H1 (cell line): ENCODE data around the gene CEP89. TPM values are rescaled to one million over a fixed set of nuclear protein-coding genes. Genes with fewer than 3 reads are reported as not detected.

Source experiments
- CTCF ChIA-PET: fragments of 300-600 bp; sonication (Branson Sonifier 250); formaldehyde crosslinking; loops from one replicate; lab custom pipeline; 2021; ENCODE audit not compliant: partially characterized antibody; lab: Charles Lee
- POLR2A ChIA-PET: fragments of 300-600 bp; sonication (Branson Sonifier 250); formaldehyde crosslinking; loops from one replicate; lab custom pipeline; 2021; ENCODE audit warnings: inconsistent platforms; ENCODE audit not compliant: partially characterized antibody; lab: Charles Lee
- DNase-seq, 2 experiments: peaks; one replicate each; pipeline versions ENCODE4 v3.0.0 to v3.0.0-alpha.2; 2010 to 2022; ENCODE audit warnings: low spot score in 2 of 2, low read depth in 1 of 2, mixed read lengths in 1 of 2
- FAIRE-seq: peaks from 2 replicates; lab custom pipeline; 2011; peaks lifted over from hg19 to GRCh38; lab: Jason Lieb, UNC
- H2AFZ ChIP-seq: 2 replicates; pipeline ENCODE4 v1.8.1; 2012; ENCODE audit warnings: low read length, inconsistent platforms
- H2AK5ac ChIP-seq: 2 replicates; pipeline ENCODE4 v1.6.1; 2013; ENCODE audit warnings: low read depth, low read length
- H2BK120ac ChIP-seq: replicated peaks from 2 replicates; pipeline ENCODE3; 2013; ENCODE audit warnings: low read depth, low read length, inconsistent platforms
- H2BK12ac ChIP-seq: 2 replicates; pipeline ENCODE4 v1.6.1; 2013; ENCODE audit warnings: low read depth, low read length
- H2BK15ac ChIP-seq: 2 replicates; pipeline ENCODE4 v1.6.1; 2013; ENCODE audit warnings: low read length
- H2BK20ac ChIP-seq: 2 replicates; pipeline ENCODE4 v1.6.1; 2013; ENCODE audit warnings: low read length
- H2BK5ac ChIP-seq: 2 replicates; pipeline ENCODE4 v1.6.1; 2013; ENCODE audit warnings: low read depth, low read length
- H3K14ac ChIP-seq: 2 replicates; pipeline ENCODE4 v1.6.1; 2013; ENCODE audit warnings: inconsistent platforms; ENCODE audit not compliant: insufficient read length
- H3K18ac ChIP-seq: 2 replicates; pipeline ENCODE4 v1.6.1; 2013; ENCODE audit warnings: low read length; ENCODE audit errors: extremely low read depth
- H3K23ac ChIP-seq: 2 replicates; pipeline ENCODE4 v1.6.1; 2013; ENCODE audit warnings: inconsistent platforms; ENCODE audit not compliant: insufficient read length
- H3K23me2 ChIP-seq: 2 replicates; pipeline ENCODE4 v1.6.1; 2013; ENCODE audit warnings: low read depth, low read length
- H3K27ac ChIP-seq: 2 replicates; pipeline ENCODE4 v1.6.1; 2011; ENCODE audit warnings: low read depth, low read length, inconsistent platforms
- H3K27me3 ChIP-seq, 4 experiments: replicated peaks in 1 of 4; 1 replicate in 1 of 4; 2 replicates in 3 of 4; pipeline versions ENCODE4 v1.6.1 to v1.8.1; 2011 to 2013; ENCODE audit warnings: low read length in 3 of 4, mild to moderate bottlenecking in 3 of 4, inconsistent platforms in 2 of 4, mixed read lengths in 2 of 4, moderate library complexity in 1 of 4; ENCODE audit not compliant: control insufficient read depth in 3 of 4, insufficient read depth in 3 of 4; ENCODE audit errors: extremely low read depth in 1 of 4
- H3K36me3 ChIP-seq, 4 experiments: 2 replicates each; pipeline versions ENCODE4 v1.6.1 to v1.8.1; 2011 to 2013; ENCODE audit warnings: mild to moderate bottlenecking in 4 of 4, low read length in 3 of 4, moderate library complexity in 2 of 4, control low read depth in 1 of 4, inconsistent platforms in 1 of 4; ENCODE audit not compliant: insufficient read depth in 4 of 4, control insufficient read depth in 2 of 4
- H3K4ac ChIP-seq: replicated peaks from 2 replicates; pipeline ENCODE3; 2013; ENCODE audit warnings: low read length, low read depth, mixed read lengths, inconsistent platforms; ENCODE audit not compliant: insufficient read length
- H3K4me1 ChIP-seq, 4 experiments: replicated peaks in 1 of 4; 1 replicate in 1 of 4; 2 replicates in 3 of 4; pipeline versions ENCODE4 v1.6.1 to v1.8.1; 2011 to 2013; ENCODE audit warnings: low read length in 3 of 4, inconsistent platforms in 2 of 4, mixed read lengths in 1 of 4; ENCODE audit not compliant: insufficient read depth in 4 of 4, control insufficient read depth in 3 of 4
- H3K4me2 ChIP-seq, 2 experiments: 2 replicates each; pipeline versions ENCODE4 v1.6.1 to v1.8.1; 2011 to 2013; ENCODE audit warnings: low read depth in 2 of 2, low read length in 2 of 2, control low read depth in 1 of 2, inconsistent platforms in 1 of 2, mild to moderate bottlenecking in 1 of 2; ENCODE audit not compliant: insufficient read depth in 1 of 2
- H3K4me3 ChIP-seq, 4 experiments: fragments of 200-600, 300-600 bp in 1 of 4; sonication (generic), shearing (Covaris generic), sonication (Bioruptor Twin) in 1 of 4; 2 replicates each; pipeline versions ENCODE4 v1.5.1 to v1.8.1; 2011 to 2016; ENCODE audit warnings: low read length in 4 of 4, low read depth in 3 of 4, control low read depth in 2 of 4, inconsistent platforms in 2 of 4, mild to moderate bottlenecking in 2 of 4, mixed read lengths in 1 of 4, moderate library complexity in 1 of 4; ENCODE audit not compliant: insufficient read depth in 2 of 4; ENCODE audit errors: extremely low read depth in 1 of 4
- H3K56ac ChIP-seq: replicated peaks from 2 replicates; pipeline ENCODE3; 2013; ENCODE audit warnings: low read depth, mild to moderate bottlenecking, mixed read lengths, low read length, inconsistent platforms; ENCODE audit not compliant: insufficient read length
- H3K79me1 ChIP-seq: 2 replicates; pipeline ENCODE4 v1.6.1; 2013; ENCODE audit warnings: low read depth, low read length, control low read depth
- H3K79me2 ChIP-seq, 2 experiments: 2 replicates each; pipeline versions ENCODE4 v1.6.1 to v1.8.1; 2012 to 2013; ENCODE audit warnings: low read length in 2 of 2, mild to moderate bottlenecking in 2 of 2, inconsistent platforms in 1 of 2; ENCODE audit not compliant: insufficient read depth in 2 of 2, control insufficient read depth in 1 of 2
- H3K9ac ChIP-seq, 4 experiments: replicated peaks in 1 of 4; 1 replicate in 1 of 4; 2 replicates in 3 of 4; pipeline versions ENCODE4 v1.6.1 to v1.8.1; 2011 to 2013; ENCODE audit warnings: low read depth in 3 of 4, low read length in 3 of 4, control low read depth in 2 of 4, mild to moderate bottlenecking in 2 of 4, moderate library complexity in 2 of 4, inconsistent platforms in 1 of 4; ENCODE audit errors: extremely low read depth in 1 of 4
- H3K9me3 ChIP-seq, 2 experiments: 2 replicates each; pipeline versions ENCODE4 v1.6.1 to v1.8.1; 2012 to 2013; ENCODE audit warnings: mild to moderate bottlenecking in 2 of 2, moderate library complexity in 2 of 2, control low read depth in 1 of 2, inconsistent platforms in 1 of 2, low read depth in 1 of 2, low read length in 1 of 2, mixed read lengths in 1 of 2; ENCODE audit not compliant: insufficient read depth in 2 of 2
- H4K20me1 ChIP-seq, 2 experiments: replicated peaks in 1 of 2; 2 replicates each; pipeline versions ENCODE3 to v1.8.1; 2011 to 2013; ENCODE audit warnings: inconsistent platforms in 2 of 2, low read length in 2 of 2, mild to moderate bottlenecking in 1 of 2; ENCODE audit not compliant: insufficient read depth in 2 of 2, control insufficient read depth in 1 of 2
- H4K5ac ChIP-seq: 2 replicates; pipeline ENCODE4 v1.6.1; 2013; ENCODE audit warnings: low read length, low read depth, mixed read lengths, inconsistent platforms; ENCODE audit not compliant: insufficient read length
- H4K8ac ChIP-seq: 2 replicates; pipeline ENCODE4 v1.8.0; 2013; ENCODE audit warnings: mild to moderate bottlenecking, moderate library complexity, low read length, inconsistent platforms; ENCODE audit not compliant: insufficient read depth; ENCODE audit errors: extremely low read depth
- H4K91ac ChIP-seq: replicated peaks from 2 replicates; pipeline ENCODE3; 2013; ENCODE audit warnings: low read length, mixed read lengths, inconsistent platforms; ENCODE audit not compliant: insufficient read length
- ASH2L ChIP-seq: fragments of 200-600, 300-600 bp; sonication (generic); IDR thresholded peaks from one replicate; pipeline ENCODE4 v1.7.1; 2017; ENCODE audit warnings: low read length
- CEBPB ChIP-seq: IDR thresholded peaks from 2 replicates; pipeline ENCODE4 v1.6.1; 2012; ENCODE audit warnings: low read depth, low read length
- CREB1 ChIP-seq: IDR thresholded peaks from 2 replicates; pipeline ENCODE4 v1.6.1; 2012; ENCODE audit warnings: inconsistent platforms
- EGR1 ChIP-seq: IDR thresholded peaks from 2 replicates; pipeline ENCODE4 v1.6.1; 2011; ENCODE audit warnings: low read depth, low read length, borderline replicate concordance
- EZH2 ChIP-seq: fragments of 200-600 bp; sonication (generic); IDR thresholded peaks from 2 replicates; pipeline ENCODE4 v1.7.1; 2012; ENCODE audit warnings: low read depth, mild to moderate bottlenecking, moderate library complexity, low read length, inconsistent platforms; ENCODE audit not compliant: severe bottlenecking
- GABPA ChIP-seq: IDR thresholded peaks from 2 replicates; pipeline ENCODE4 v1.6.1; 2011; ENCODE audit warnings: mild to moderate bottlenecking, low read length, moderate library complexity, borderline replicate concordance; ENCODE audit not compliant: insufficient read depth
- HDAC2 ChIP-seq, 2 experiments: fragments of 300-600 bp in 1 of 2; sonication (generic) in 1 of 2; IDR thresholded peaks; 2 replicates each; pipeline ENCODE4 v1.6.1; 2011 to 2012; ENCODE audit warnings: low read depth in 2 of 2, low read length in 2 of 2, mild to moderate bottlenecking in 2 of 2, moderate library complexity in 2 of 2, borderline replicate concordance in 1 of 2, inconsistent platforms in 1 of 2
- POLR2A ChIP-seq, 2 experiments: IDR thresholded peaks; 1 replicate in 1 of 2; 2 replicates in 1 of 2; pipeline ENCODE4 v1.6.1; 2011; ENCODE audit warnings: low read depth in 2 of 2, low read length in 2 of 2, mild to moderate bottlenecking in 2 of 2; ENCODE audit errors: control extremely low read depth in 1 of 2
- RAD21 ChIP-seq, 2 experiments: IDR thresholded peaks in 1 of 2; conservative IDR thresholded peaks in 1 of 2; 2 replicates each; pipeline ENCODE4 v1.6.1; 2011; ENCODE audit warnings: low read depth in 2 of 2, low read length in 2 of 2, improper control_type of control experiment in 1 of 2, inconsistent platforms in 1 of 2, mild to moderate bottlenecking in 1 of 2, moderate library complexity in 1 of 2
- RXRA ChIP-seq: IDR thresholded peaks from 2 replicates; pipeline ENCODE4 v1.6.1; 2011; ENCODE audit warnings: low read depth, mild to moderate bottlenecking, low read length, moderate library complexity; ENCODE audit not compliant: insufficient read depth
- SAP30 ChIP-seq: fragments of 300-600 bp; sonication (generic); IDR thresholded peaks from 2 replicates; pipeline ENCODE4 v1.7.1; 2012; ENCODE audit warnings: low read length, moderate library complexity, mild to moderate bottlenecking, inconsistent platforms; ENCODE audit not compliant: insufficient read depth, insufficient replicate concordance
- SIRT6 ChIP-seq: IDR thresholded peaks from one replicate; pipeline ENCODE4 v1.7.1; 2012; ENCODE audit warnings: low read length, inconsistent platforms
- SUZ12 ChIP-seq: fragments of 200-600 bp; sonication (generic); IDR thresholded peaks from 2 replicates; pipeline ENCODE4 v1.6.1; 2012; ENCODE audit warnings: mild to moderate bottlenecking, inconsistent platforms, low read length, moderate library complexity, mixed read lengths
- YY1 ChIP-seq: IDR thresholded peaks from 2 replicates; pipeline ENCODE4 v1.6.1; 2011; ENCODE audit warnings: low read depth, mild to moderate bottlenecking, low read length
- ZNF274 ChIP-seq: IDR thresholded peaks from 2 replicates; pipeline ENCODE4 v1.7.0; 2012; ENCODE audit warnings: low read length, borderline replicate concordance; ENCODE audit errors: extremely low read depth
- WGBS, 2 experiments: shearing (Covaris generic) in 1 of 2; methylation state at CpG; one replicate each; pipeline versions ENCODE4 v1.1.6 to v1.1.7; 2013 to 2015; ENCODE audit warnings: low lambda C conversion rate in 2 of 2, mixed read lengths in 2 of 2, inconsistent platforms in 1 of 2, low coverage in 1 of 2, missing lambda C conversion rate in 1 of 2; ENCODE audit not compliant: insufficient replicate concordance in 2 of 2, insufficient coverage in 1 of 2, insufficient read length in 1 of 2; ENCODE audit errors: extremely low coverage in 1 of 2, missing lambda C conversion rate in 1 of 2; 5-methylcytosine and 5-hydroxymethylcytosine counted together
- polyA plus RNA-seq, 7 experiments: library from polyadenylated mRNA; depleted of rRNA in 3 of 7; stranded (reverse) in 5 of 7; unstranded in 2 of 7; fragments of >200 nt in 5 of 7; fragments of 200-250 nt in 2 of 7; gene quantifications; 1 replicate in 5 of 7; 2 replicates in 1 of 7; 4 replicates in 1 of 7; pipeline versions ENCODE4 v1.2.1 to v1.2.3, GENCODE V29; 2011 to 2013; ENCODE audit warnings: missing spikeins in 2 of 7, mixed read lengths in 2 of 7
- total RNA-seq: library from RNA; stranded (reverse); fragmentation: NEBNext Ultra II Directional; extraction: Animal tissue kit (Norgen Biotek cat#: 25700); gene quantifications from 2 replicates; pipeline ENCODE4 v1.2.1, GENCODE V29; 2021

CEP89 gene
- total and polyA plus RNA-seq, 2 of the 8 experiments (the other 6 are each of a cell fraction or from before 2014, with no cell fraction given) = 23.0 to 23.6 TPM

DNA sequence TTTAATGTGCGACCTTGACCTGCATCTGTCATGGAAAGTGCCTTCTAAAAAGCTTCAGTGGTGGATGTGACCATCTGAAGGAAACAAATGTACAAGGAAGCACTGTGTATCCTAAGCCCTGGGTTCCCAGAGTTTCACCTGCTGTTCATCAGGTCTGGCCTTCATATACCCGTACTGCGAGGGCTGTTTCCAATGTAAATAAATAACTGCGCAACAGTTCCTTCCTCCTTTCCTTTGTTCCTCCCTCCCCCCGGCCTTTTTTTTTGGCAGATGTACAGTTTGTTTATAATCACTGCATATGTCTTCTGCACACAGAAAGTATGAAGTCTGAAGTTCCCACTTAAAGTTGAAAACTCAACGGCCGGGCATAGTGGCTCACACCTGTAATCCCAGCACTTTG lies 5.5 kb upstream of the CEP89 start:
- no peak overlapping the region for H2AFZ ChIP-seq
- peaks cover 0 to 12% (median 6%) of the 10 kb centered on the region in 4 experiments; a peak in 6 of 8 replicates for H3K36me3 ChIP-seq
- no peaks in the 10 kb centered on the region for H3K27me3 ChIP-seq
- no peaks in the 10 kb centered on the region for H3K9me3 ChIP-seq
- H3K4me2 ChIP-seq = no peak overlapping the region
- no peak overlapping the region for H3K14ac ChIP-seq
- H4K8ac ChIP-seq = no peak overlapping the region
- H2BK12ac ChIP-seq = no peak overlapping the region
- H3K18ac ChIP-seq = no peak overlapping the region
- H3K9ac ChIP-seq = no peak overlapping the region
- H2BK15ac ChIP-seq = no peak overlapping the region
- H2BK120ac ChIP-seq = no peak overlapping the region
- H4K20me1 ChIP-seq = peaks cover 0 to 2% of the 10 kb centered on the region in 2 experiments
- H3K23ac ChIP-seq = no peak overlapping the region
- no peaks in the 10 kb centered on the region for H3K4me1 ChIP-seq
- H3K56ac ChIP-seq = no peak overlapping the region
- H4K5ac ChIP-seq = no peak overlapping the region
- FAIRE-seq (no peak), DNase-seq (no peak)
- WGBS, 2 experiments = 93% methylated on average over 7 of the region's 7 CpGs; no CpG with 5 or more reads in 1 of the 2 experiments
- H3K79me1 ChIP-seq = no peaks in the 10 kb centered on the region; the same call in 1 of the 2 replicates
- H3K27ac ChIP-seq = no peak overlapping the region
- no peaks in the 10 kb centered on the region for H3K79me2 ChIP-seq
- H3K23me2 ChIP-seq = peaks cover 2% of the 10 kb centered on the region; the same call in 1 of the 2 replicates
- H2BK5ac ChIP-seq = no peak overlapping the region
- H2BK20ac ChIP-seq = no peak overlapping the region
- ChIA-PET POLR2A (no interaction called here), CTCF (interaction anchor here (0.6 to 4.2 kb wide), 14 partner anchors 8 to 207 kb away, joined by 3 to 25 read pairs (median 8); partner anchors contain the start of gene GPATCH1)
- no peak overlapping the region for H3K4me3 ChIP-seq
- H4K91ac ChIP-seq = no peak overlapping the region
- no peak overlapping the region for H2AK5ac ChIP-seq
- H3K4ac ChIP-seq = no peak overlapping the region
- TF ChIP-seq RAD21 (IDR thresholded peaks at IDR 0.05 in 1 of 2, conservative IDR thresholded peaks at IDR 0.05 in 1 of 2; ENCODE audit: low read depth in 2 of 2, low read length in 2 of 2) (no peak), POLR2A (IDR thresholded peaks at IDR 0.05; ENCODE audit: control extremely low read depth in 1 of 2, low read depth in 2 of 2, low read length in 2 of 2) (no peak), ZNF274 (no peak), CEBPB (no peak), EGR1 (no peak), CREB1 (no peak), SIRT6 (no peak), SAP30 (no peak), RXRA (no peak), EZH2 (no peak), YY1 (no peak), ASH2L (no peak), SUZ12 (no peak), HDAC2 (IDR thresholded peaks at IDR 0.05; ENCODE audit: borderline replicate concordance in 1 of 2, low read depth in 2 of 2, low read length in 2 of 2) (no peak), GABPA (no peak)
